KMS-11 (cell line): ENCODE results near the gene CPEB2.

Source experiments
- H2AFZ ChIP-seq: fragments of 200-600 bp; sonication (generic); 2 replicates; pipeline ENCODE4 v1.6.1; 2016; ENCODE audit warnings: antibody characterized with exemption, mixed run types, low read depth
- H3K27ac ChIP-seq: fragments of 200-600 bp; sonication (generic); 2 replicates; pipeline ENCODE4 v1.6.1; 2016; ENCODE audit warnings: mild to moderate bottlenecking, mixed run types
- H3K27me3 ChIP-seq: fragments of 200-600 bp; sonication (generic); 2 replicates; pipeline ENCODE4 v1.6.1; 2017; ENCODE audit warnings: mild to moderate bottlenecking, low read depth, mixed run types, moderate library complexity; ENCODE audit not compliant: insufficient read depth
- H3K36me3 ChIP-seq: fragments of 200-600 bp; sonication (generic); 2 replicates; pipeline ENCODE4 v1.6.1; 2017; ENCODE audit warnings: mild to moderate bottlenecking, mixed run types; ENCODE audit not compliant: insufficient read depth
- H3K4me1 ChIP-seq: fragments of 200-600 bp; sonication (generic); 2 replicates; pipeline ENCODE4 v1.6.1; 2016; ENCODE audit warnings: mild to moderate bottlenecking, low read depth, mixed run types; ENCODE audit not compliant: poor library complexity, severe bottlenecking
- H3K4me2 ChIP-seq: fragments of 200-600 bp; sonication (generic); 2 replicates; pipeline ENCODE4 v1.7.0; 2016; ENCODE audit warnings: mild to moderate bottlenecking, mixed run types
- H3K4me3 ChIP-seq: fragments of 200-600 bp; sonication (generic); IDR thresholded peaks from 2 replicates; pipeline ENCODE4 v1.6.1; 2017; ENCODE audit warnings: low read depth, low read length, mixed read lengths; ENCODE audit not compliant: insufficient read depth
- H3K79me2 ChIP-seq: fragments of 200-600 bp; sonication (generic); 2 replicates; pipeline ENCODE4 v1.6.1; 2016; ENCODE audit warnings: low read depth, mixed run types; ENCODE audit not compliant: insufficient read depth
- H3K9ac ChIP-seq: fragments of 200-600 bp; sonication (generic); 2 replicates; pipeline ENCODE4 v1.6.1; 2016; ENCODE audit warnings: mild to moderate bottlenecking, mixed run types
- H4K20me1 ChIP-seq: fragments of 200-600 bp; sonication (generic); 2 replicates; pipeline ENCODE4 v1.6.1; 2016; ENCODE audit warnings: mild to moderate bottlenecking, mixed run types; ENCODE audit not compliant: insufficient read depth
- CTCF ChIP-seq: fragments of 200-600 bp; sonication (generic); conservative IDR thresholded peaks from 2 replicates; pipeline ENCODE4 v1.6.1; 2017; ENCODE audit warnings: low read depth, mild to moderate bottlenecking, antibody characterized with exemption, low read length, moderate library complexity, mixed read lengths

The CPEB2 gene

GRCh38 chr4:15005474-15006115 lies 3.3 kb downstream of the CPEB2 start:
- H3K79me2 ChIP-seq: peaks cover 67% of the 10 kb centered on the region
- peak overlapping the region; percentile 98 for H3K9ac ChIP-seq
- H3K27me3 ChIP-seq: no peaks in the 10 kb centered on the region
- H4K20me1 ChIP-seq: peaks cover 35% of the 10 kb centered on the region; the same call in 1 of the 2 replicates
- H3K4me1 ChIP-seq: peaks cover 16% of the 10 kb centered on the region
- H3K4me2 ChIP-seq: peak overlapping the region; percentile 89
- peaks cover 4% of the 10 kb centered on the region; the same call in 1 of the 2 replicates for H3K36me3 ChIP-seq
- no peak for TF ChIP-seq CTCF
- H3K4me3 ChIP-seq: no peak overlapping the region
- peak overlapping the region; percentile 98 for H3K27ac ChIP-seq
- H2AFZ ChIP-seq: no peak overlapping the region

GRCh38 chr4:15006416-15007024 lies 4.2 kb downstream of the CPEB2 start:
- Histone ChIP-seq H3K4me1 (peaks cover 23% of the 10 kb centered on the region), H3K9ac (peak overlapping the region; percentile 98), H3K27ac (peak overlapping the region; percentile 98), H3K79me2 (peaks cover 76% of the 10 kb centered on the region), H4K20me1 (peaks cover 35% of the 10 kb centered on the region; the same call in 1 of the 2 replicates), H3K4me3 (peak overlapping the region; percentile 19), H3K36me3 (peaks cover 4% of the 10 kb centered on the region; the same call in 1 of the 2 replicates), H3K4me2 (peak overlapping the region; percentile 89), H2AFZ (no peak overlapping the region), H3K27me3 (no peaks in the 10 kb centered on the region)
- peak; percentile 42; the same call in 1 of the 2 replicates for TF ChIP-seq CTCF

GRCh38 chr4:15007201-15007600 lies 4.9 kb downstream of the CPEB2 start:
- peak overlapping the region; percentile 19 for H3K4me3 ChIP-seq

GRCh38 chr4:15010038-15010585 lies 7.8 kb downstream of the CPEB2 start:
- peak overlapping the region; percentile 98; the same call in 1 of the 2 replicates for H3K9ac ChIP-seq

More at GRCh38 chr4:15007201-15007600, 4.9 kb downstream of the CPEB2 start:
- peaks cover 83% of the 10 kb centered on the region for H3K79me2 ChIP-seq
- peaks cover 4% of the 10 kb centered on the region; the same call in 1 of the 2 replicates for H3K36me3 ChIP-seq
- no peaks in the 10 kb centered on the region for H3K27me3 ChIP-seq
- H3K4me2 ChIP-seq: peak overlapping the region; percentile 89
- H3K4me1 ChIP-seq: peaks cover 29% of the 10 kb centered on the region
- no peak for TF ChIP-seq CTCF
- H3K27ac ChIP-seq: peak overlapping the region; percentile 98
- H4K20me1 ChIP-seq: peaks cover 35% of the 10 kb centered on the region; the same call in 1 of the 2 replicates
- H3K9ac ChIP-seq: peak overlapping the region; percentile 98
- no peak overlapping the region for H2AFZ ChIP-seq

More at GRCh38 chr4:15010038-15010585, 7.8 kb downstream of the CPEB2 start:
- H3K4me1 ChIP-seq: peaks cover 58% of the 10 kb centered on the region
- no peak for TF ChIP-seq CTCF
- peak overlapping the region; percentile 98; the same call in 1 of the 2 replicates for H3K27ac ChIP-seq
- peak overlapping the region; percentile 89 for H3K4me2 ChIP-seq
- H3K79me2 ChIP-seq: peaks cover 100% of the 10 kb centered on the region
- H4K20me1 ChIP-seq: peaks cover 32% of the 10 kb centered on the region; the same call in 1 of the 2 replicates
- H3K4me3 ChIP-seq: no peak overlapping the region
- no peak overlapping the region for H2AFZ ChIP-seq
- peaks cover 7% of the 10 kb centered on the region; the same call in 1 of the 2 replicates for H3K36me3 ChIP-seq
- H3K27me3 ChIP-seq: no peaks in the 10 kb centered on the region
